ENCODE measurements around the gene GNB3. TPM values are rescaled to one million over a fixed set of nuclear protein-coding genes. Genes with fewer than 3 reads are reported as not detected.

GNB3 gene
- polyA plus RNA-seq, 1 of the 3 experiments (the other 2 are of a cell fraction) = 12.9 TPM

- WGBS (ENCODE audit: low lambda C conversion rate) = 88% methylated on average over 1 of the region's 1 CpG
- Histone ChIP-seq H2AFZ (ENCODE audit: low read depth) (no peak overlapping the region), H3K9me3 (no peaks in the 10 kb centered on the region), H3K9ac (no peak overlapping the region), H3K36me3 (replicated peaks in 1 of 2; ENCODE audit: control insufficient read depth in 1 of 2, insufficient read depth in 2 of 2, low read length in 1 of 2) (peaks cover 29 to 65% of the 10 kb centered on the region in 2 experiments), H3K9me2 (no peaks in the 10 kb centered on the region), H3K27ac (ENCODE audit: low read depth in 2 of 2, low read length in 1 of 2) (no peak overlapping the region), H3K4me1 (ENCODE audit: control insufficient read depth in 1 of 2, insufficient read depth in 2 of 2, low read depth in 1 of 2, low read length in 1 of 2) (no peaks in the 10 kb centered on the region), H3K27me3 (ENCODE audit: insufficient read depth) (no peaks in the 10 kb centered on the region), H3K4me2 (no peak overlapping the region), H3F3A (replicated peaks; ENCODE audit: insufficient read depth) (peaks cover 8% of the 10 kb centered on the region), H3K79me2 (ENCODE audit: insufficient read depth) (no peaks in the 10 kb centered on the region), H4K20me1 (ENCODE audit: insufficient read depth) (0 out of 2 replicates have a peak, but pooled peaks cover 6% of the 10 kb centered on the region), H3K4me3 (ENCODE audit: low read depth in 2 of 2, low read length in 1 of 2) (no peak overlapping the region)
- DNase-seq = no peak
- TF ChIP-seq RFX5 (IDR thresholded peaks at IDR 0.05; ENCODE audit: low read length) = no peak
- TF ChIP-seq CHD2 (IDR thresholded peaks at IDR 0.05; ENCODE audit: low read length, partially characterized antibody) = no peak
- TF ChIP-seq, protein P1, sequence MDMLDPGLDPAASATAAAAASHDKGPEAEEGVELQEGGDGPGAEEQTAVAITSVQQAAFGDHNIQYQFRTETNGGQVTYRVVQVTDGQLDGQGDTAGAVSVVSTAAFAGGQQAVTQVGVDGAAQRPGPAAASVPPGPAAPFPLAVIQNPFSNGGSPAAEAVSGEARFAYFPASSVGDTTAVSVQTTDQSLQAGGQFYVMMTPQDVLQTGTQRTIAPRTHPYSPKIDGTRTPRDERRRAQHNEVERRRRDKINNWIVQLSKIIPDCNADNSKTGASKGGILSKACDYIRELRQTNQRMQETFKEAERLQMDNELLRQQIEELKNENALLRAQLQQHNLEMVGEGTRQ (IDR thresholded peaks at IDR 0.05; ENCODE audit: borderline replicate concordance, low read depth, low read length) = no peak
- TF ChIP-seq MAX (IDR thresholded peaks at IDR 0.05; ENCODE audit: low read depth) = no peak
- no peak for TF ChIP-seq RAD21 (IDR thresholded peaks at IDR 0.05; ENCODE audit: low read length)
- no peak for TF ChIP-seq EZH2phosphoT487 (IDR thresholded peaks at IDR 0.05; ENCODE audit: borderline replicate concordance, low read depth)
- TF ChIP-seq, protein P2, sequence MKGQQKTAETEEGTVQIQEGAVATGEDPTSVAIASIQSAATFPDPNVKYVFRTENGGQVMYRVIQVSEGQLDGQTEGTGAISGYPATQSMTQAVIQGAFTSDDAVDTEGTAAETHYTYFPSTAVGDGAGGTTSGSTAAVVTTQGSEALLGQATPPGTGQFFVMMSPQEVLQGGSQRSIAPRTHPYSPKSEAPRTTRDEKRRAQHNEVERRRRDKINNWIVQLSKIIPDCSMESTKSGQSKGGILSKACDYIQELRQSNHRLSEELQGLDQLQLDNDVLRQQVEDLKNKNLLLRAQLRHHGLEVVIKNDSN (IDR thresholded peaks at IDR 0.05; ENCODE audit: borderline replicate concordance, low read depth) = no peak
- TF ChIP-seq NRF1 (IDR thresholded peaks at IDR 0.05; ENCODE audit: low read depth, low read length) = no peak
- TF ChIP-seq FOXJ3 (CRISPR knock-in tag; IDR thresholded peaks at IDR 0.05) = no peak
- TF ChIP-seq TCF12 (IDR thresholded peaks at IDR 0.05) = no peak
- no peak for TF ChIP-seq CTCF (IDR thresholded peaks at IDR 0.05)
- no peak for TF ChIP-seq IRF3 (IDR thresholded peaks at IDR 0.05; ENCODE audit: low read depth, low read length)
- TF ChIP-seq, protein P3, sequence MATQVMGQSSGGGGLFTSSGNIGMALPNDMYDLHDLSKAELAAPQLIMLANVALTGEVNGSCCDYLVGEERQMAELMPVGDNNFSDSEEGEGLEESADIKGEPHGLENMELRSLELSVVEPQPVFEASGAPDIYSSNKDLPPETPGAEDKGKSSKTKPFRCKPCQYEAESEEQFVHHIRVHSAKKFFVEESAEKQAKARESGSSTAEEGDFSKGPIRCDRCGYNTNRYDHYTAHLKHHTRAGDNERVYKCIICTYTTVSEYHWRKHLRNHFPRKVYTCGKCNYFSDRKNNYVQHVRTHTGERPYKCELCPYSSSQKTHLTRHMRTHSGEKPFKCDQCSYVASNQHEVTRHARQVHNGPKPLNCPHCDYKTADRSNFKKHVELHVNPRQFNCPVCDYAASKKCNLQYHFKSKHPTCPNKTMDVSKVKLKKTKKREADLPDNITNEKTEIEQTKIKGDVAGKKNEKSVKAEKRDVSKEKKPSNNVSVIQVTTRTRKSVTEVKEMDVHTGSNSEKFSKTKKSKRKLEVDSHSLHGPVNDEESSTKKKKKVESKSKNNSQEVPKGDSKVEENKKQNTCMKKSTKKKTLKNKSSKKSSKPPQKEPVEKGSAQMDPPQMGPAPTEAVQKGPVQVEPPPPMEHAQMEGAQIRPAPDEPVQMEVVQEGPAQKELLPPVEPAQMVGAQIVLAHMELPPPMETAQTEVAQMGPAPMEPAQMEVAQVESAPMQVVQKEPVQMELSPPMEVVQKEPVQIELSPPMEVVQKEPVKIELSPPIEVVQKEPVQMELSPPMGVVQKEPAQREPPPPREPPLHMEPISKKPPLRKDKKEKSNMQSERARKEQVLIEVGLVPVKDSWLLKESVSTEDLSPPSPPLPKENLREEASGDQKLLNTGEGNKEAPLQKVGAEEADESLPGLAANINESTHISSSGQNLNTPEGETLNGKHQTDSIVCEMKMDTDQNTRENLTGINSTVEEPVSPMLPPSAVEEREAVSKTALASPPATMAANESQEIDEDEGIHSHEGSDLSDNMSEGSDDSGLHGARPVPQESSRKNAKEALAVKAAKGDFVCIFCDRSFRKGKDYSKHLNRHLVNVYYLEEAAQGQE (IDR thresholded peaks at IDR 0.05; ENCODE audit: low read depth, low read length) = no peak
- TF ChIP-seq, protein P4, sequence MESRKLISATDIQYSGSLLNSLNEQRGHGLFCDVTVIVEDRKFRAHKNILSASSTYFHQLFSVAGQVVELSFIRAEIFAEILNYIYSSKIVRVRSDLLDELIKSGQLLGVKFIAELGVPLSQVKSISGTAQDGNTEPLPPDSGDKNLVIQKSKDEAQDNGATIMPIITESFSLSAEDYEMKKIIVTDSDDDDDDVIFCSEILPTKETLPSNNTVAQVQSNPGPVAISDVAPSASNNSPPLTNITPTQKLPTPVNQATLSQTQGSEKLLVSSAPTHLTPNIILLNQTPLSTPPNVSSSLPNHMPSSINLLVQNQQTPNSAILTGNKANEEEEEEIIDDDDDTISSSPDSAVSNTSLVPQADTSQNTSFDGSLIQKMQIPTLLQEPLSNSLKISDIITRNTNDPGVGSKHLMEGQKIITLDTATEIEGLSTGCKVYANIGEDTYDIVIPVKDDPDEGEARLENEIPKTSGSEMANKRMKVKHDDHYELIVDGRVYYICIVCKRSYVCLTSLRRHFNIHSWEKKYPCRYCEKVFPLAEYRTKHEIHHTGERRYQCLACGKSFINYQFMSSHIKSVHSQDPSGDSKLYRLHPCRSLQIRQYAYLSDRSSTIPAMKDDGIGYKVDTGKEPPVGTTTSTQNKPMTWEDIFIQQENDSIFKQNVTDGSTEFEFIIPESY (IDR thresholded peaks at IDR 0.05; ENCODE audit: borderline replicate concordance, low read depth) = no peak
- TF ChIP-seq ELF1 (IDR thresholded peaks at IDR 0.05) = no peak
- TF ChIP-seq TEAD4 (IDR thresholded peaks at IDR 0.05; ENCODE audit: borderline replicate concordance, insufficient read depth) = no peak
- no peak for TF ChIP-seq SIN3A (IDR thresholded peaks at IDR 0.05; ENCODE audit: borderline replicate concordance, low read depth, low read length)
- TF ChIP-seq GATA2 (CRISPR knock-in tag; IDR thresholded peaks at IDR 0.05) = no peak
- no peak for TF ChIP-seq TAF1 (IDR thresholded peaks at IDR 0.05; ENCODE audit: borderline replicate concordance, low read depth, low read length)
- TF ChIP-seq RXRA (IDR thresholded peaks at IDR 0.05; ENCODE audit: borderline replicate concordance, low read depth) = no peak
- CTCF ChIA-PET = interaction anchor here (0.6 to 19.4 kb wide), 9 partner anchors 8 to 87 kb away, joined by 3 to 225 read pairs (median 3); partner anchors contain the start of genes CDCA3, MLF2, P3H3 and SPSB2
- POLR2A ChIA-PET = interaction anchor here (3.4 to 4.2 kb wide), 2 partner anchors 12 to 32 kb away, joined by 9 to 22 read pairs; partner anchors contain the start of genes CDCA3, SPSB2 and USP5
Measured at GRCh38 chr12:6840330-6840729, 395 bp upstream of the GNB3 start.

All from SK-N-SH (cell line).